Esophagus squamous epithelium (tissue), 4 donors: ENCODE data around the gene PTGR1.

Experiments used
- CTCF ChIP-seq, 6 experiments: fragments of 450-650 bp in 4 of 6; fragments of 200-600 bp in 2 of 6; sonication (generic) in 2 of 6; IDR thresholded peaks; one replicate each; pipeline ENCODE4 v1.5.1; 2016 to 2019; ENCODE audit warnings: antibody characterized with exemption in 6 of 6, mild to moderate bottlenecking in 4 of 6, moderate library complexity in 4 of 6
- POLR2A ChIP-seq, 4 donors: fragments of 450-650 bp; IDR thresholded peaks; one replicate each; pipeline ENCODE4 v1.6.1; 2017; ENCODE audit warnings: antibody characterized with exemption in 4 of 4, mild to moderate bottlenecking in 4 of 4, moderate library complexity in 3 of 4

- peak; percentile 71 to 95 (median 80) for TF ChIP-seq CTCF (IDR thresholded peaks at IDR 0.05)
- TF ChIP-seq POLR2A (IDR thresholded peaks at IDR 0.05) = no peak
These were observed 22.5 kb upstream of the PTGR1 start for GRCh38 chr9:111621895-111622480.
